HCEC 1CT (cell line): ENCODE results near the gene USP47.
"Not testable (repeated sequence)": the region's sequence is repeated elsewhere in the genome, so short reads cannot be mapped to it uniquely, and the experiment has no call there.

ENCODE experiments used
- DNase-seq: peaks from one replicate; pipeline ENCODE4 v3.0.0-alpha.2; 2017

USP47 gene

GRCh38 chr11:11826260-11826659, 15.5 kb upstream of the USP47 start:
- DNase-seq = no peak

- DNase-seq = no peak
Observed at GRCh38 chr11:11827272-11827671, 14.5 kb upstream of the USP47 start.

GRCh38 chr11:11831406-11831805, 10.4 kb upstream of the USP47 start:
- DNase-seq = not testable (repeated sequence)

- peak; percentile 22 for DNase-seq
Observed at GRCh38 chr11:11836676-11837231, 5.0 kb upstream of the USP47 start.

- DNase-seq = no peak
Observed at GRCh38 chr11:11839718-11840117, 2.1 kb upstream of the USP47 start.

- DNase-seq = peak; percentile 30
Observed at GRCh38 chr11:11841116-11841722, 553 bp upstream of the USP47 start.

- DNase-seq = peak; percentile 81
Observed at GRCh38 chr11:11842421-11843008, 743 bp downstream of the USP47 start.

- DNase-seq = peak; percentile 79
Observed at GRCh38 chr11:11843211-11843621, 1.4 kb downstream of the USP47 start.

- no peak for DNase-seq
Observed at GRCh38 chr11:11843642-11844041, 1.9 kb downstream of the USP47 start.

- no peak for DNase-seq
Observed at GRCh38 chr11:11844272-11844671, 2.5 kb downstream of the USP47 start.

GRCh38 chr11:11845071-11845470, 3.3 kb downstream of the USP47 start:
- no peak for DNase-seq

GRCh38 chr11:11845551-11845950, 3.8 kb downstream of the USP47 start:
- DNase-seq = peak; percentile 17

GRCh38 chr11:11847082-11847481, 5.3 kb downstream of the USP47 start:
- DNase-seq = no peak

GRCh38 chr11:11848891-11849746, 7.3 kb downstream of the USP47 start:
- DNase-seq = peak; percentile 61

- no peak for DNase-seq
Observed at GRCh38 chr11:11850668-11851067, 8.9 kb downstream of the USP47 start.

GRCh38 chr11:11856638-11857037, 14.9 kb downstream of the USP47 start:
- peak; percentile 13 for DNase-seq

GRCh38 chr11:11857769-11858168, 16.0 kb downstream of the USP47 start:
- DNase-seq = no peak

GRCh38 chr11:11858676-11859075, 16.9 kb downstream of the USP47 start:
- no peak for DNase-seq

- DNase-seq = peak; percentile 78
Observed at GRCh38 chr11:11860103-11860979, 18.6 kb downstream of the USP47 start.

GRCh38 chr11:11862999-11863398, 21.2 kb downstream of the USP47 start:
- no peak for DNase-seq

GRCh38 chr11:11864332-11864731, 22.6 kb downstream of the USP47 start:
- DNase-seq = no peak

- DNase-seq = no peak
Observed at GRCh38 chr11:11864803-11865202, 23.0 kb downstream of the USP47 start.

- DNase-seq = no peak
Observed at GRCh38 chr11:11865449-11865848, 23.7 kb downstream of the USP47 start.
